Ascending aorta (tissue), 2 donors: ENCODE results near the gene ARHGAP9. TPM values are rescaled to one million over a fixed set of nuclear protein-coding genes. Genes with fewer than 3 reads are reported as not detected.
A peak's percentile ranks its signal among the peaks of the same experiment; 100 is the strongest.

Source experiments
- DNase-seq, 2 donors: peaks; one replicate each; pipeline ENCODE4 v3.0.0-alpha.2; 2019; ENCODE audit warnings: low spot score in 2 of 2
- H3K27ac ChIP-seq, 2 donors: fragments of 200-600 bp; sonication (generic); one replicate each; pipeline ENCODE4 v1.5.1; 2016 to 2017; ENCODE audit warnings: mild to moderate bottlenecking in 1 of 2
- H3K27me3 ChIP-seq: fragments of 200-600 bp; sonication (generic); one replicate; pipeline ENCODE4 v1.5.1; 2017
- H3K36me3 ChIP-seq, 2 donors: fragments of 200-600 bp; sonication (generic); one replicate each; pipeline ENCODE4 v1.5.1; 2016
- H3K4me1 ChIP-seq, 2 donors: fragments of 200-600 bp; sonication (generic); one replicate each; pipeline ENCODE4 v1.5.1; 2016 to 2017; ENCODE audit warnings: mild to moderate bottlenecking in 1 of 2
- H3K4me3 ChIP-seq, 2 donors: fragments of 200-600 bp; sonication (generic); one replicate each; pipeline ENCODE4 v1.5.1; 2016 to 2017; ENCODE audit warnings: mild to moderate bottlenecking in 1 of 2
- H3K9me3 ChIP-seq, 2 donors: fragments of 200-600 bp; sonication (generic); one replicate each; pipeline ENCODE4 v1.5.1; 2016
- CTCF ChIP-seq, 3 experiments: fragments of 200-600 bp in 2 of 3; fragments of 450-650 bp in 1 of 3; sonication (generic) in 2 of 3; IDR thresholded peaks; one replicate each; pipeline ENCODE4 v1.5.1; 2016 to 2019; ENCODE audit warnings: antibody characterized with exemption in 3 of 3, mild to moderate bottlenecking in 1 of 3, moderate library complexity in 1 of 3
- intact Hi-C: fragments of 100-400 bp; cut with DNase I; formaldehyde crosslinking; loops from one replicate; pipeline ENCODE4 v1.15.1; 2023
- total RNA-seq: library from RNA; depleted of rRNA; stranded (reverse); fragments of >200 nt; gene quantifications from one replicate; pipeline ENCODE4 v1.1.0, GENCODE V29; 2016

ARHGAP9 gene
- total RNA-seq, 1 donor from 2014 or later, result 21.6 TPM

GRCh38 chr12:57477710-57478681, 1.7 kb downstream of the ARHGAP9 start:
- Histone ChIP-seq H3K9me3 (no peaks in the 10 kb centered on the region), H3K27ac (peak overlapping the region; percentile 44 to 57), H3K4me3 (peak overlapping the region in 1 of 2 donors; percentile 65), H3K4me1 (peaks cover 11 to 13% of the 10 kb centered on the region in 2 donors), H3K36me3 (no peaks in the 10 kb centered on the region), H3K27me3 (peaks cover 7% of the 10 kb centered on the region)
- TF ChIP-seq CTCF (IDR thresholded peaks at IDR 0.05), result no peak
- DNase-seq, result no peak
- intact Hi-C loops, result no loop called here

- peaks cover 11 to 13% of the 10 kb centered on the region in 2 donors for H3K4me1 ChIP-seq
- peak overlapping the region; percentile 16 to 65 for H3K4me3 ChIP-seq
- intact Hi-C loops, result no loop called here
- H3K27ac ChIP-seq, result peak overlapping the region in 1 of 2 donors; percentile 57
- no peaks in the 10 kb centered on the region for H3K9me3 ChIP-seq
- H3K36me3 ChIP-seq, result no peaks in the 10 kb centered on the region
- peaks cover 7% of the 10 kb centered on the region for H3K27me3 ChIP-seq
- no peak for TF ChIP-seq CTCF (IDR thresholded peaks at IDR 0.05)
- no peak for DNase-seq
Measured at GRCh38 chr12:57476993-57477709, 2.5 kb downstream of the ARHGAP9 start.

GRCh38 chr12:57476162-57476992, 3.3 kb downstream of the ARHGAP9 start:
- intact Hi-C loops, result no loop called here
- peak in 2 of 3 experiments; percentile 23 to 25 for TF ChIP-seq CTCF (IDR thresholded peaks at IDR 0.05)
- H3K36me3 ChIP-seq, result no peaks in the 10 kb centered on the region
- peaks cover 11 to 13% of the 10 kb centered on the region in 2 donors for H3K4me1 ChIP-seq
- H3K27ac ChIP-seq, result no peak overlapping the region
- H3K27me3 ChIP-seq, result peaks cover 7% of the 10 kb centered on the region
- H3K9me3 ChIP-seq, result no peaks in the 10 kb centered on the region
- no peak for DNase-seq
- H3K4me3 ChIP-seq, result peak overlapping the region; percentile 31 to 65

- Histone ChIP-seq H3K36me3 (no peaks in the 10 kb centered on the region), H3K9me3 (no peaks in the 10 kb centered on the region), H3K27me3 (peaks cover 7% of the 10 kb centered on the region), H3K4me1 (peaks cover 11 to 13% of the 10 kb centered on the region in 2 donors), H3K4me3 (peak overlapping the region; percentile 31 to 65), H3K27ac (no peak overlapping the region)
- TF ChIP-seq CTCF (IDR thresholded peaks at IDR 0.05), result no peak
- no peak for DNase-seq
- intact Hi-C loops, result no loop called here
Measured at GRCh38 chr12:57475271-57476161, 4.2 kb downstream of the ARHGAP9 start.
